ENCODE measurements around the gene CNTN1.

GRCh38 chr12:41061192-41061591 lies 369.0 kb downstream of the CNTN1 start:
- TF ChIP-seq MXI1 (IDR thresholded peaks at IDR 0.05; ENCODE audit: borderline replicate concordance, low read depth, low read length) = no peak
- TF ChIP-seq CTCF (conservative IDR thresholded peaks at IDR 0.05; ENCODE audit: low read depth, low read length) = no peak
- no peak for TF ChIP-seq ELK1 (IDR thresholded peaks at IDR 0.05; ENCODE audit: borderline replicate concordance, low read depth, low read length)
- TF ChIP-seq CHD1 (IDR thresholded peaks at IDR 0.05; ENCODE audit: low read depth, low read length) = no peak
- no peak for TF ChIP-seq SMC3 (IDR thresholded peaks at IDR 0.05; ENCODE audit: low read depth, low read length)
- TF ChIP-seq POLR2A (IDR thresholded peaks at IDR 0.05; ENCODE audit: low read depth, low read length) = no peak
- TF ChIP-seq CEBPB (IDR thresholded peaks at IDR 0.05; ENCODE audit: low read depth, low read length) = no peak
- TF ChIP-seq MAFK (IDR thresholded peaks at IDR 0.05; ENCODE audit: low read depth, low read length) = no peak
- TF ChIP-seq USF2 (IDR thresholded peaks at IDR 0.05; ENCODE audit: low read depth, low read length) = no peak
- no peak for TF ChIP-seq RCOR1 (IDR thresholded peaks at IDR 0.05; ENCODE audit: insufficient replicate concordance, low read length)
- no peak for TF ChIP-seq RAD21 (IDR thresholded peaks at IDR 0.05; ENCODE audit: low read length)
- TF ChIP-seq BHLHE40 (IDR thresholded peaks at IDR 0.05; ENCODE audit: low read depth, low read length) = no peak
- no peak for TF ChIP-seq RFX5 (IDR thresholded peaks at IDR 0.05; ENCODE audit: low read depth, low read length)
- TF ChIP-seq FOS (IDR thresholded peaks at IDR 0.05; ENCODE audit: low read depth, low read length) = no peak

Data from IMR-90 (cell line).